ENCODE measurements around the gene OR10H2.
"Not testable (repeated sequence)": the region's sequence is repeated elsewhere in the genome, so short reads cannot be mapped to it uniquely, and the experiment has no call there.

OR10H2 gene

GRCh38 chr19:15759962-15760565, 32.2 kb downstream of the OR10H2 start:
- DNase-seq (ENCODE audit: low read depth): no peak
- peak; percentile 25 for TF ChIP-seq CTCF (IDR thresholded peaks at IDR 0.05; ENCODE audit: low read depth, low read length, missing control alignments)
- H3K4me3 ChIP-seq (ENCODE audit: low read depth, low read length): no peak overlapping the region

- no peak for DNase-seq (ENCODE audit: low read depth)
- no peak overlapping the region for H3K4me3 ChIP-seq (ENCODE audit: low read depth, low read length)
- no peak for TF ChIP-seq CTCF (IDR thresholded peaks at IDR 0.05; ENCODE audit: low read depth, low read length, missing control alignments)
Observed at GRCh38 chr19:15769586-15769985, 41.8 kb downstream of the OR10H2 start.

GRCh38 chr19:15774159-15774558, 46.3 kb downstream of the OR10H2 start:
- not testable (repeated sequence) for DNase-seq (ENCODE audit: low read depth); H3K4me3 ChIP-seq (ENCODE audit: low read depth, low read length)

GRCh38 chr19:15775249-15775648, 47.4 kb downstream of the OR10H2 start:
- DNase-seq (ENCODE audit: low read depth): no peak
- no peak overlapping the region for H3K4me3 ChIP-seq (ENCODE audit: low read depth, low read length)
- TF ChIP-seq CTCF (IDR thresholded peaks at IDR 0.05; ENCODE audit: low read depth, low read length, missing control alignments): no peak

- no peak for TF ChIP-seq CTCF (IDR thresholded peaks at IDR 0.05; ENCODE audit: low read depth, low read length, missing control alignments)
Observed at GRCh38 chr19:15776264-15776663, 48.4 kb downstream of the OR10H2 start.

GRCh38 chr19:15776991-15777970, 49.5 kb downstream of the OR10H2 start:
- no peak for DNase-seq (ENCODE audit: low read depth)
- no peak overlapping the region for H3K4me3 ChIP-seq (ENCODE audit: low read depth, low read length)
- TF ChIP-seq CTCF (IDR thresholded peaks at IDR 0.05; ENCODE audit: low read depth, low read length, missing control alignments): no peak

More at GRCh38 chr19:15776264-15776663, 48.4 kb downstream of the OR10H2 start:
- no peak for DNase-seq (ENCODE audit: low read depth)
- no peak overlapping the region for H3K4me3 ChIP-seq (ENCODE audit: low read depth, low read length)

All from GM12864 (cell line).